Stimulated activated CD8-positive, alpha-beta memory T cell treated with anti-CD3 and anti-CD28 coated beads, Interleukin-2, amount 100 ng/mL, for 48 hours (primary cell): ENCODE results near the gene OR51G2.

ENCODE experiments used
- DNase-seq, 2 donors: peaks; one replicate each; pipeline ENCODE4 v3.0.0-alpha.2; 2020; ENCODE audit warnings: low read depth in 2 of 2

OR51G2 gene

DNA sequence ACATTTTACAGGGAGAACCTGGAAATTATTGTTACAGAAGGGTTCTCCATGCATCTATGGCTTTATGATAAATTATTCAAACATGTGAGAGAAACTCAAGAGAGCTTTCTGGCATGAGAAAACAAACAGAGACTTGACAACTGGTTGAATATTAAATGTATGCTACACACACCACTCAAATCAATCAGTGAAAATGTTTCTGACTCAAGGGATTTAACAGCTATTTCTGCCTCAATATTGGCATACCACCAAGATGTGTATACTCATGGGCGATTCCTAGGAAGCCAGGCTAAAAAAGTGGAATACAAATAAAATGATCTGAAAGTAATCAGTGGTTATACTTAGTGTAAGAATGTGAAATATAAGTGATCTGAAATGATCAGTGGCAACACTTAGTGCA, 53.3 kb downstream of the OR51G2 start:
- DNase-seq: no peak

DNA sequence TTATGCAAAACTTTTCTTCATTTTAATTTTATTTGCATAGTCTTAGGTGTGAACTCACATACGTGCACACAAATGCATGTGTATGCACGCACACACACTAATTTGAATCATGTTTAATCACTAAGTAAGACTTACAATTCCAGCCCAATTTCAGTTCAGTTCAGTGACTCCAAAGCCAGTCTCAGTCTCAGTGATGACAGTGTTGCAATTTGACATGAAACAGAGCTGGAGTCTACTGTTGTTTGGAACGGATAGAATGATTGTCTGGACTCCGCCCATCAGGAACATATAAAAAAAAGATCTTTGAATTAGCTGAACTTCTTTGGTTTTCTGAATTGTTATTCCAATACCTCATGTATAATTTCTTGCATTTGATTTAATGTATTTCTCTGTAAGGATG, 55.3 kb downstream of the OR51G2 start:
- no peak for DNase-seq
